ENCODE results near the gene ATF4. TPM values are rescaled to one million over a fixed set of nuclear protein-coding genes. Genes with fewer than 3 reads are reported as not detected.

ATF4 gene
- total RNA-seq, 2 experiments from 2014 or later, result 720 to 732 TPM

GRCh38 chr22:39488563-39489083 lies 31.7 kb upstream of the ATF4 start:
- intact Hi-C loops (cut with micrococcal nuclease; ENCODE audit: unreplicated experiment), result no loop called here
- no peaks in the 10 kb centered on the region for H3K9me3 ChIP-seq (ENCODE audit: low read length)
- no peak overlapping the region for H2AFZ ChIP-seq (ENCODE audit: low read length)
- BruUV-seq (replicated peaks), result no TSS peak
- H3K79me2 ChIP-seq (ENCODE audit: insufficient read depth, low read depth, low read length), result peaks cover 5% of the 10 kb centered on the region; the same call in 1 of the 2 replicates
- no peak overlapping the region for H3K4me2 ChIP-seq (ENCODE audit: low read length)
- no peak for TF ChIP-seq CTCF (conservative IDR thresholded peaks at IDR 0.05; ENCODE audit: low read length)
- no peak for TF ChIP-seq EZH2phosphoT487 (IDR thresholded peaks at IDR 0.05; ENCODE audit: borderline replicate concordance, low read depth, low read length)
- H3K36me3 ChIP-seq (ENCODE audit: insufficient read depth, low read length), result peaks cover 49% of the 10 kb centered on the region
- H3K4me3 ChIP-seq (ENCODE audit: low read depth, low read length, poor library complexity, severe bottlenecking), result no peak overlapping the region
- no peak for DNase-seq (ENCODE audit: low spot score)
- no peak overlapping the region for H3K27ac ChIP-seq (ENCODE audit: low read depth, low read length, poor library complexity, severe bottlenecking)
- no peaks in the 10 kb centered on the region for H3K9me2 ChIP-seq (ENCODE audit: insufficient read depth, low read length)
- CTCF ChIA-PET (ENCODE audit: unreplicated experiment), result no interaction called here
- 0 out of 2 replicates have a peak, but pooled peaks cover 5% of the 10 kb centered on the region for H4K20me1 ChIP-seq (ENCODE audit: insufficient read depth, low read length)
- POLR2A ChIA-PET, result no interaction called here
- H3K4me1 ChIP-seq (ENCODE audit: insufficient read depth, low read length, poor library complexity, severe bottlenecking), result peaks cover 22% of the 10 kb centered on the region

GRCh38 chr22:39489094-39490068 lies 31.0 kb upstream of the ATF4 start:
- peaks cover 5% of the 10 kb centered on the region; the same call in 1 of the 2 replicates for H3K79me2 ChIP-seq (ENCODE audit: insufficient read depth, low read depth, low read length)
- peak overlapping the region; percentile 40 for H3K4me2 ChIP-seq (ENCODE audit: low read length)
- intact Hi-C loops (cut with micrococcal nuclease; ENCODE audit: unreplicated experiment), result no loop called here
- H3K4me1 ChIP-seq (ENCODE audit: insufficient read depth, low read length, poor library complexity, severe bottlenecking), result peaks cover 23% of the 10 kb centered on the region
- no peak for TF ChIP-seq CTCF (conservative IDR thresholded peaks at IDR 0.05; ENCODE audit: low read length)
- TF ChIP-seq EZH2phosphoT487 (IDR thresholded peaks at IDR 0.05; ENCODE audit: borderline replicate concordance, low read depth, low read length), result no peak
- ChIA-PET CTCF (ENCODE audit: unreplicated experiment) (no interaction called here), POLR2A (interaction anchor here (1.2 kb wide), 1 partner anchor 31 kb away, joined by 4 read pairs; the partner anchor contains the start of gene ATF4)
- peaks cover 46% of the 10 kb centered on the region for H3K36me3 ChIP-seq (ENCODE audit: insufficient read depth, low read length)
- H4K20me1 ChIP-seq (ENCODE audit: insufficient read depth, low read length), result 0 out of 2 replicates have a peak, but pooled peaks cover 5% of the 10 kb centered on the region
- H3K9me3 ChIP-seq (ENCODE audit: low read length), result no peaks in the 10 kb centered on the region
- no TSS peak for BruUV-seq (replicated peaks)
- peak overlapping the region; percentile 21 for H3K27ac ChIP-seq (ENCODE audit: low read depth, low read length, poor library complexity, severe bottlenecking)
- no peaks in the 10 kb centered on the region for H3K9me2 ChIP-seq (ENCODE audit: insufficient read depth, low read length)
- no peak overlapping the region for H3K4me3 ChIP-seq (ENCODE audit: low read depth, low read length, poor library complexity, severe bottlenecking)
- H2AFZ ChIP-seq (ENCODE audit: low read length), result no peak overlapping the region
- no peak for DNase-seq (ENCODE audit: low spot score)

Data from OCI-LY7 (cell line).